Osteocyte (in vitro differentiated cells): ENCODE data around the gene LDLR. TPM values are rescaled to one million over a fixed set of nuclear protein-coding genes. Genes with fewer than 3 reads are reported as not detected.
"Not testable (repeated sequence)": the region's sequence is repeated elsewhere in the genome, so short reads cannot be mapped to it uniquely, and the experiment has no call there.

Source experiments
- DNase-seq: peaks from one replicate; pipeline ENCODE4 v3.0.0; 2021; ENCODE audit warnings: mixed read lengths; ENCODE audit not compliant: unreplicated experiment; ENCODE audit errors: extremely low spot score
- H3K27ac Mint-ChIP-seq: one replicate; pipeline ENCODE4 v1.8.0; 2021; ENCODE audit warnings: mild to moderate bottlenecking, mixed read lengths; ENCODE audit not compliant: unreplicated experiment
- H3K27me3 Mint-ChIP-seq: one replicate; pipeline ENCODE4 v1.8.0; 2021; ENCODE audit warnings: mixed read lengths; ENCODE audit not compliant: unreplicated experiment
- H3K36me3 Mint-ChIP-seq: one replicate; pipeline ENCODE4 v1.8.0; 2021; ENCODE audit warnings: mixed read lengths; ENCODE audit not compliant: unreplicated experiment
- H3K4me1 Mint-ChIP-seq: one replicate; pipeline ENCODE4 v1.8.0; 2021; ENCODE audit warnings: mixed read lengths; ENCODE audit not compliant: unreplicated experiment
- H3K4me3 Mint-ChIP-seq: one replicate; pipeline ENCODE4 v1.8.0; 2021; ENCODE audit warnings: mild to moderate bottlenecking, moderate library complexity, mixed read lengths; ENCODE audit not compliant: unreplicated experiment
- H3K9me3 Mint-ChIP-seq: one replicate; pipeline ENCODE4 v1.8.0; 2021; ENCODE audit warnings: mixed read lengths; ENCODE audit not compliant: unreplicated experiment
- CTCF ChIP-seq: fragments of 200-600 bp; sonication (generic); IDR thresholded peaks from 2 replicates; pipeline ENCODE4 v1.5.0; 2021; ENCODE audit warnings: antibody characterized with exemption, mild to moderate bottlenecking, moderate library complexity
- total RNA-seq: library from RNA; stranded (reverse); gene quantifications from 2 replicates; pipeline ENCODE4 v1.2.1, GENCODE V29; 2021

Gene LDLR
- total RNA-seq, 1 donor from 2014 or later = 96.9 TPM

GRCh38 chr19:11073568-11073967 lies 15.7 kb upstream of the LDLR start:
- Mint-ChIP-seq H3K9me3 (no peaks in the 10 kb centered on the region), H3K4me3 (no peak overlapping the region), H3K4me1 (peaks cover 1% of the 10 kb centered on the region), H3K27ac (no peak overlapping the region), H3K36me3 (no peaks in the 10 kb centered on the region), H3K27me3 (no peaks in the 10 kb centered on the region)
- no peak for DNase-seq
- TF ChIP-seq CTCF = no peak

GRCh38 chr19:11076792-11077191 lies 12.5 kb upstream of the LDLR start:
- H3K4me3 Mint-ChIP-seq, DNase-seq, H3K27me3 Mint-ChIP-seq, H3K36me3 Mint-ChIP-seq, H3K27ac Mint-ChIP-seq, H3K9me3 Mint-ChIP-seq, H3K4me1 Mint-ChIP-seq: not testable (repeated sequence)

DNA sequence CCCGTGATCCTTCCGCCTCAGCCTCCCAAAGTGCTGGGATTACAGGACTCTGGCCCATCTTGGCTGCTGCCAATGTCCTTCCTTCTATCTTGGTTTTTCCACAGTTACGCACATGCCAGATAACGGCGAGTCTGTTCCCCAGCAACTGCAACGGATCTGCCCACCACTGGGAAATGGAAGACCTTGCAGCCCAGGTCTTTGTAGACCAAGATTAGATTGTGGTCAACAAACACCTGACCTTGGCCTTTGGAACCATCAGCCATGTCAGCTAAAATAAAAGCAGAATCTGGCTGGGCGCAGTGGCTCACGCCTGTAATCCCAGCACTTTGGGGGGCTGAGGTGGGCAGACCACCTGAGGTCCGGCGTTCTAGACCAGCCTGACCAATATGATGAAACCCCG lies 10.4 kb upstream of the LDLR start:
- Mint-ChIP-seq H3K36me3 (peaks cover 3% of the 10 kb centered on the region), H3K27ac (no peak overlapping the region), H3K4me1 (peaks cover 9% of the 10 kb centered on the region), H3K27me3 (no peaks in the 10 kb centered on the region), H3K4me3 (no peak overlapping the region), H3K9me3 (no peaks in the 10 kb centered on the region)
- TF ChIP-seq CTCF = no peak
- no peak for DNase-seq

DNA sequence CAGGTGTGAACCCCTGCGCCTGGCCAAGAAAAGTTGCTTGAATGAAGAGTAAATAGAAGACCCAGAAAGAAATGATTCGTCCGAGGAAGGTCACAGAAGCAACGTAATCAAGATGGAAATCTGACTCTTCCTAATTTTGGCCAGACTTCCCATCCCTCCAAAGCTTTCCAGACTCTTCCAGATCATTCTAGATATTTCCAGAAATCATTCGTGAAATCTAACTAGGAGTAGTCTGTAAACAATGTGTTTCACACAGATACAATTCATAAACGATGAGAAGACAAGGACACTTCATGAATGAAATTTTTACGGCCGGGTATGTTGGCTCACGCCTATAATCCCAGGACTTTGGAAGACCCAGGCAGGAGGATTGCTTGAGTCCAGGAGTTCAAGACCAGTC lies 9.3 kb upstream of the LDLR start:
- H3K9me3 Mint-ChIP-seq = no peaks in the 10 kb centered on the region
- no peaks in the 10 kb centered on the region for H3K27me3 Mint-ChIP-seq
- H3K4me1 Mint-ChIP-seq = peaks cover 19% of the 10 kb centered on the region
- H3K36me3 Mint-ChIP-seq = peaks cover 3% of the 10 kb centered on the region
- H3K4me3 Mint-ChIP-seq = no peak overlapping the region
- no peak for TF ChIP-seq CTCF
- H3K27ac Mint-ChIP-seq = no peak overlapping the region
- DNase-seq = no peak

- TF ChIP-seq CTCF = no peak
- Mint-ChIP-seq H3K36me3 (no peaks in the 10 kb centered on the region), H3K9me3 (no peaks in the 10 kb centered on the region), H3K27me3 (no peaks in the 10 kb centered on the region), H3K4me1 (peaks cover 61% of the 10 kb centered on the region), H3K4me3 (peak overlapping the region; percentile 88), H3K27ac (peak overlapping the region; percentile 96)
- no peak for DNase-seq
Measured at GRCh38 chr19:11087870-11088505, 1.3 kb upstream of the LDLR start.
